Dendritic cell treated with granulocyte-macrophage colony-stimulating factor and Interleukin-4, amounts not matched to agents 40 ng/mL and 50 ng/mL, for 4 days (primary cell): ENCODE measurements around the gene KLHL34.

Source experiments
- H3K27ac Mint-ChIP-seq: one replicate; pipeline ENCODE4 v1.8.0; 2022; ENCODE audit warnings: mild to moderate bottlenecking, mixed read lengths
- H3K27me3 Mint-ChIP-seq: one replicate; pipeline ENCODE4 v1.8.0; 2022; ENCODE audit warnings: mild to moderate bottlenecking, mixed read lengths
- H3K36me3 Mint-ChIP-seq: one replicate; pipeline ENCODE4 v1.8.0; 2022; ENCODE audit warnings: low read depth, mixed read lengths
- H3K4me1 Mint-ChIP-seq: one replicate; pipeline ENCODE4 v1.8.0; 2022; ENCODE audit warnings: low read depth, mixed read lengths
- H3K4me3 Mint-ChIP-seq: one replicate; pipeline ENCODE4 v1.8.0; 2022; ENCODE audit warnings: mild to moderate bottlenecking, moderate library complexity, mixed read lengths
- H3K9me3 Mint-ChIP-seq: one replicate; pipeline ENCODE4 v1.8.0; 2022; ENCODE audit warnings: mixed read lengths
- intact Hi-C: fragments of 100-400 bp; cut with micrococcal nuclease; formaldehyde crosslinking; loops from one replicate; pipeline ENCODE4 v1.15.0; 2022

Gene KLHL34

DNA sequence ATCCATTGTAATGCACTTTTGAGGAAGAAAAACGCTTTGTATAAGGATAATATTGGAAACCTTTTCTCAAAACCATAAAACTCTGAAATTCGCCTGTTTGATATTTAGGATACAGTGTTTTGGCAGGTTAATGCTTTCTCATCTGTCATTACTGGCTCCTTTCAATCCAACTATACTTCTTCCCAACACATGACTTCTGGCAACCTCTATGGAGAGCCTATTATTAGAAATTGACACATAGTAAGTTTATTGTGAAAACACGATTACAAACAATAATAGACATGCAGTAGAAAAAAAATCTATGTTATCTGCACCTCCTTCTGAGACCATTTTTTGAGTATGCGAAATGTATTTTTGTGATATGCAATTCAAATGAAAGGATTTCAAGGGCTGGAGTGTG is 4.6 kb upstream of the KLHL34 start:
- no peaks in the 10 kb centered on the region for H3K36me3 Mint-ChIP-seq
- intact Hi-C loops, result no loop called here
- H3K4me3 Mint-ChIP-seq, result no peak overlapping the region
- peaks cover 22% of the 10 kb centered on the region for H3K27me3 Mint-ChIP-seq
- no peaks in the 10 kb centered on the region for H3K4me1 Mint-ChIP-seq
- no peak overlapping the region for H3K27ac Mint-ChIP-seq
- H3K9me3 Mint-ChIP-seq, result no peaks in the 10 kb centered on the region

DNA sequence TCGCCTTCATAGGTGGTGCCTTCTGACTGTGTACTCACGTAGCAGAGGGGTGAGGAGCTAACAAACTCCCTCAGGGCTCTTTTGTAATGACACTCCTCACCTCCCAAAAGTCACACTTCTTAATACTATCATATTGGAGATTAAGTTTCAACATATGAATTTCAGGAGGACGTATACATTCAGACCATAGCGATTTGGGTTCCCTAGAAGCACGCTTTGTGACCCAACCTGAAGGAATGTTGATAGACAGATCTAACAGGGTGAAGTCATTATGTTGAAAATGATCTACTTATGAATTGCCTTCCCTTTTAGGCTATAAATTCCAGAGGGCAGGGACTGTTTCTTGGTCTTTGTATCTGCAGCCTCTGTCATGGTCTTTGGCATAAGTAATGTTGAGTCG is 3.2 kb upstream of the KLHL34 start:
- Mint-ChIP-seq H3K4me1 (no peaks in the 10 kb centered on the region), H3K9me3 (no peaks in the 10 kb centered on the region), H3K36me3 (no peaks in the 10 kb centered on the region), H3K4me3 (no peak overlapping the region), H3K27ac (no peak overlapping the region), H3K27me3 (peaks cover 36% of the 10 kb centered on the region)
- intact Hi-C loops, result no loop called here

DNA sequence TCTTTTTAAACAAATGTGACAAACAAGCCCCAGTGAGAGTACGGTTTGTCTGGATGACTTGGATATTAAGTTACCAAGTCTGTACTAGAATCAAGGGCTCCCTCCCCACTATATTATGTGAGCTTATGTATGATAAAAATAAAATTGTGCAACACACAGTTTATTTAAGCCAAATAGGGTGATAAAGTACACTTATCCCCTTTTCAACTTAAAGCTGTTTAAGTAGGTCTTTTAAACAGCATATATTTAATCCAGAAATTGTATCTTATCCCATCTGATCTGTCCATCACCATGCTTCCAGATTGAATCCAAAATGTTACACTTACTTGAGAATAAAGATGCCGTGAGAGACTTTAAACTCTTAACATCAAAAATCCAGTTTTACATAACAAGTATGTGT is 2.0 kb upstream of the KLHL34 start:
- no peaks in the 10 kb centered on the region for H3K9me3 Mint-ChIP-seq
- H3K36me3 Mint-ChIP-seq, result no peaks in the 10 kb centered on the region
- peaks cover 45% of the 10 kb centered on the region for H3K27me3 Mint-ChIP-seq
- intact Hi-C loops, result no loop called here
- no peak overlapping the region for H3K27ac Mint-ChIP-seq
- no peaks in the 10 kb centered on the region for H3K4me1 Mint-ChIP-seq
- no peak overlapping the region for H3K4me3 Mint-ChIP-seq

DNA sequence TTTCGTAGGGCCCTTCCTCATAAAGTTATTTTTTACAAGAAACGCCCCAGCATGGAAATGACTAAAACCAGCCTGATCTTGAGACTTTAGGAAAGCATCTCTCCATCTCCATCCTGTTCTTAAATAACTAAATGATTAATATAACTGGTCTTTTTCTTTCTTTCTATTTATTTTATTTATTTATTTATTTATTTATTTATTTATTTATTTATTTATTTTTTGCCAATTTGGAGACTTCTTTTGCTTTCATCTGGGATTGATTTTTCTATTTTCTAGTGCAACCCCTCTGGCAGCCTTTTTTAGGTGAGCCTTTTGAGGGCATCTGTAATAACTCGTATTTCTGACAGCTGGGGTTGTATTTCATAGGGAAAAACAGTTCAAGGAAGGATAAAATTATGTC is 1.2 kb upstream of the KLHL34 start:
- intact Hi-C loops, result no loop called here
- H3K36me3 Mint-ChIP-seq, result no peaks in the 10 kb centered on the region
- H3K27me3 Mint-ChIP-seq, result peaks cover 44% of the 10 kb centered on the region
- no peaks in the 10 kb centered on the region for H3K4me1 Mint-ChIP-seq
- no peak overlapping the region for H3K27ac Mint-ChIP-seq
- H3K4me3 Mint-ChIP-seq, result no peak overlapping the region
- H3K9me3 Mint-ChIP-seq, result no peaks in the 10 kb centered on the region

DNA sequence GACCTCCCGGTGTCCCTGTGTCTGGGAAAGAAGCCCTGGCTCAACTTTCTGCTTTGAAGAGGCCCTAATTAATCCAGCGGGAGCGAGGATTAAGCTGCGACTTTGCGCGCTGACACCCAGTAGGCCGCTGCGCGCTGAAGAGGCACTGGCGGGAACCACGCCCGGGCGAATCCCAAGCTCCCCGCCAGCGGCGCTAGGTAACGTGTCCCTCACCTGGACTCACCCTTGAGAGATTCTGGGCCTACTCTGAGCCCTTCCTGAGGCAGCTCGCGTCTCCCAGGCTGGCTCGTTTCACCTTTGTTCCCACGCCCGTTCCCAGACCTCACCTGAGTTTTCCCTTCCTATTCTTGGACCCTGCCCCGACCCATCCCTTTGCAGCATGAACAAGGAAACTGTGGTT is 616 bp upstream of the KLHL34 start:
- intact Hi-C loops, result no loop called here
- H3K9me3 Mint-ChIP-seq, result no peaks in the 10 kb centered on the region
- no peak overlapping the region for H3K4me3 Mint-ChIP-seq
- H3K27ac Mint-ChIP-seq, result no peak overlapping the region
- no peaks in the 10 kb centered on the region for H3K4me1 Mint-ChIP-seq
- H3K36me3 Mint-ChIP-seq, result no peaks in the 10 kb centered on the region
- H3K27me3 Mint-ChIP-seq, result peaks cover 44% of the 10 kb centered on the region

DNA sequence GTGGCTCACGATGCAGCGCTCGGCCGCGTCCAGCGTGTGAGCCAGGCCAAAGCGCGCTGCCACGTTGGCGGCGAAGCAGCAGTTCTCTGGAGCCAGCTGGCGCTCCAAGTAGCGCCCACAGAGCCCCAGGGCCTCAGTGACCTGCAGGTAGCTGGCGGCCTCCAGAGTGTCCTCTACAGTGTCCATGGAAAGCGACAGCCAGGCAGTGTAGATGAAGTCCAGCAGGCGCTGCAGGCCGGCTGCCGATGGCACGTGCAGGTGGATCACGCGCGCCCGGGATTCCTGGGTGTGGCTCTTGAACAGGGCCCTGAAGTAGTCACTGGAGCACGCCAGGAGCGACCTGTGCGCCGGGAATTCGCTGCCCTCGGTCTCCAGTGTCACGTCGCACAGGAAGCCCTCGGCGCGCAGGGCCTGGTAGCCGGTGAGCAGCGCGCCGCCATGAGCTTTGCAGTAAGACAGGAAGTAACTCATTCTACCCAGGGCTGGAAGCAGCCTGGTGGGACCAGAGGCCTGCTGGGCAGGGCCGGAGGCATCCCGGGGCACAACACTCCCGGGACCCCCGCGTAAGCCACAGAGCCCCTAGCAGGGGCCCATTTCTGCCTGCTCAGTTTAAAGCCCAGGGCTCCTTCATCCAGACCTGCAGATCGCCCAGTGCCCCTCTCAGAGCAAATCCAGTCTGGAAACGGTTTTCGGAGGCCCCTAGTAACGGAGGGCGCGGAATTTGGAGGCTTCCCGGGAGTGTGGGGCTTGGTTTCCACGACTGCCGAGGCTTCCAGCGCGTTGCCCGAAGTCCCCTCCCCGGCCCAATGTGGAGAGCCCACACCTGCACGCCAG is 595 bp downstream of the KLHL34 start:
- Mint-ChIP-seq H3K36me3 (no peaks in the 10 kb centered on the region), H3K27ac (no peak overlapping the region), H3K27me3 (peaks cover 44% of the 10 kb centered on the region), H3K4me3 (no peak overlapping the region), H3K4me1 (no peaks in the 10 kb centered on the region), H3K9me3 (no peaks in the 10 kb centered on the region)
- intact Hi-C loops, result no loop called here

DNA sequence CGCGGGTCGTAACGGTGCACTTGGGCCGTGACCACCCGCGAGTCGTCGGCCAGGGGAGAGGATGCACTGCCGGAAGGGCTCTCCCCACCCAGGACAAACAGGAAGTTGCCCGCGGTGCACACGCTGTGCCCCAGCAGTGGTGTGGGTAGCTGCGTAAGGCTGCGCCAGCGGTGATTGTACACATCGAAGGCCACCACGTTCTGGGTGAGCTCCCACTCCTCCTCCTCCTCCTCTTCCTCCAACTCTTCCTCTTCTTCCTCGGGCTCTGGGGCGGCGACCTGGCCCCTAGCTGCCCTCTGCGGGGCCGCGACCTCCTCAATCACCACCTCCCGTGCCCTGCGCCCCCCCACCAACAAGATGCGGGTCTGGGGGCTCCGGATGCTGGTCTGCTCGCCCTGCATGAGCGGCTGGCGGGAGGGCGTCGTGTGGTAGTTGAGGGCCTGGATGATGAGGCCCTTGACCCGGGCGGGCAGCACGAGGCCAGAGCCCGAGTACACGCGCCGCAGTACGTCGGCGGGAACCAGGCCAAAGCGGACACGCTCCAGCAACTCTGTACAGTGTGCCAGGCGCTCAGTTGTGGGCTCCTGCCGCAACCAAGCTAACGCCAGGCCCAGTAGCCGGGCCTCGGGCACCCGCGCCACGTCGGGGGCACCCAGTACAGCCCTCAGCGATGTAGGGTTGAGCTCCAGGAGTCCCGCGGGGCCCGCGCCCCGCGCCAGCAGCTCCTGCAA is 1.4 kb downstream of the KLHL34 start:
- Mint-ChIP-seq H3K4me3 (no peak overlapping the region), H3K36me3 (no peaks in the 10 kb centered on the region), H3K4me1 (no peaks in the 10 kb centered on the region), H3K27me3 (peaks cover 40% of the 10 kb centered on the region), H3K27ac (no peak overlapping the region), H3K9me3 (no peaks in the 10 kb centered on the region)
- intact Hi-C loops, result no loop called here

DNA sequence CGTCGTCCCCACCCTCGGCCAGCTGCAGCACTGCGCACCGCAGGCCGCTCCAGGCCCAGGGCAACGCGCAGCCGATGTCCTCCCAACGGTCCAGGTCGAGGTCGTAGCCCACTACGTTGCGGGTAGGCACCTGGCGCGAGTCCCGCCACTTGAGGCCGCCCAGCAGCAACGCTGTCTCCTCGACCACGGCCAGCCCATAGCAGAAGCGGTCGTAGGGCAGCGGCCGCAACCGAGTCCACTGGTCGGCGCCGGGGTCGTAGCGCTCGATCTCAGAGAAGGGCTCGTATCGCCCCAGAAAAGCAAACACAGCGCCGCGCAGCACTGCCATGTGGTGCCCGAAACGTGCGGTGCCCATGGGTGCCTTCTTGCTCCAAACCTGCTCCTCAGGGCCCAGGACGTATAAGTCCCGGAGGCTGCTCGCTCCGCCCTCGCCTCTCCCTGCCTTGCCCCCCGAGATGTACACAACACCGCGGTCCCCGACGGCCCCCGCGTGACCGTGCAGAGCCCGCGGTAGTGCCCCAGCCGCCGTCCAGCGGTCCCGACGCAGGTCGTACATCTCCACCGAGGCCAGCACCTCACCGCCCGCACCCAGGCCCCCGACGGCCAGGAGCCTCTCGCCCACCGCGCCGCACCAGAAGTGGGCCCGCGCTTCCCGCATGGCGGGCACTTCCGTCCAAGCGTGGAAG is 2.1 kb downstream of the KLHL34 start:
- Mint-ChIP-seq H3K27me3 (peaks cover 39% of the 10 kb centered on the region), H3K27ac (no peak overlapping the region), H3K36me3 (no peaks in the 10 kb centered on the region)

DNA sequence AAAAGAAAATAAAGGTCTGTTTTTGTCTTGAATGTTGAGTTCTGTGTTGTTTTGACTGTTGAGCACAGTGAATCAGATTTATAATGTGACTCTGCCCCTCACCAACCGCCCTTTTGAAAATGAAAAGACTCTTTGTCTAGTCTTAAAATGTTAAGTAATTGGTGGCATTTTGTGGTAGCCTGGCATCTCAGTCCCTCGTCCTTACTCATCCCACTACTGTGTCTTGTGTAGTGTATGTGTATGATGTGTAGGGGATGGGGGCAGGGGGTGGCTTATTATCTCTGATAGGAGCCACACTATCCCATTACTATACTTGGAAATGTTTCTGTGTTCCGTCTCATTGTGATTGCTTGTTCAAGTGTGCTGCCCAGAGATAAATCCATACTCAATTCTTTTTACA is 12.2 kb downstream of the KLHL34 start:
- H3K36me3 Mint-ChIP-seq, result no peaks in the 10 kb centered on the region
- intact Hi-C loops, result no loop called here
- no peaks in the 10 kb centered on the region for H3K27me3 Mint-ChIP-seq
- H3K9me3 Mint-ChIP-seq, result no peaks in the 10 kb centered on the region
- no peak overlapping the region for H3K4me3 Mint-ChIP-seq
- no peaks in the 10 kb centered on the region for H3K4me1 Mint-ChIP-seq
- H3K27ac Mint-ChIP-seq, result no peak overlapping the region

More for the DNA sequence above, 2.1 kb downstream of the KLHL34 start:
- Mint-ChIP-seq H3K4me3 (no peak overlapping the region), H3K9me3 (no peaks in the 10 kb centered on the region), H3K4me1 (no peaks in the 10 kb centered on the region)
- intact Hi-C loops, result no loop called here

DNA sequence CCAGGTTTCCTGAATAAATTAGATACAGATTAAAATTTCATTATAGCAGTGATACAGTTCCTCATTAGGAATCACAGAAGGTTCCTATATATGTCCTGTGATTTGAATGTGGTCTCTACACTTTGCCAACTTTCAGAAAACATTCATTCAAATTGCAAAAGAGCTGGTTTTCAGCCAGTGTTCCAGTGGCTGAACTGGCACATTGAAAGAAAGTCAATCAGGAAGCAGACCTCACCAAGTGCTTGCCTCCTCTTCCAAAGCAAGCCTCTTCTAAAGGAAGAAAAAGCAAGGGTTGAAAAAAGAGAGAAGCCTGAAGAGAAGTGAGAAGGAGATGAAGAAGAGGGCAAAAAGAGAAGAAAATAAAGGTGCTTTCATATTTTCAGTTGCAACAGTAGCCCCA is 12.7 kb downstream of the KLHL34 start:
- Mint-ChIP-seq H3K4me3 (no peak overlapping the region), H3K36me3 (no peaks in the 10 kb centered on the region), H3K9me3 (no peaks in the 10 kb centered on the region), H3K4me1 (no peaks in the 10 kb centered on the region), H3K27ac (no peak overlapping the region), H3K27me3 (no peaks in the 10 kb centered on the region)
- intact Hi-C loops, result no loop called here

DNA sequence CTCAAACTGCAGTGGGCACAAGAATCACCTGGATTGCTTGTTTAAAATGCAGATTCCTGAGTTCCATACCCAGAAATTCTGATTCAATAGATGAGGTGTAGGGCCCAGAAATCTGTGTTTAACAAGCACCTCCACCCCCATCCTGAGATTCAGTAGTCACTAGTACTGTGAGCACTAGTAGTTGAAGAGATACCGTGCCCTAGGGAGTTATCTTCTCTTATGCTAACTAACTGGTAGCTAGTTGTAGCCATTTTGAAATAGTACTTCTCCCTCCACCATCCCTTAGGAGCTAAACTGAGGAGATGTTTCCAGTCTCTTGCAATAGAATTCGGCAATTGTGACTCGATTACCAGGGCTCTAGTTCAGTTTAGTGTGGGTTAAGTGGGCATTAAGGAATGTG is 18.4 kb downstream of the KLHL34 start:
- H3K27ac Mint-ChIP-seq, result no peak overlapping the region
- H3K4me1 Mint-ChIP-seq, result no peaks in the 10 kb centered on the region
- H3K27me3 Mint-ChIP-seq, result no peaks in the 10 kb centered on the region
- no peak overlapping the region for H3K4me3 Mint-ChIP-seq
- intact Hi-C loops, result no loop called here
- no peaks in the 10 kb centered on the region for H3K36me3 Mint-ChIP-seq
- H3K9me3 Mint-ChIP-seq, result no peaks in the 10 kb centered on the region

DNA sequence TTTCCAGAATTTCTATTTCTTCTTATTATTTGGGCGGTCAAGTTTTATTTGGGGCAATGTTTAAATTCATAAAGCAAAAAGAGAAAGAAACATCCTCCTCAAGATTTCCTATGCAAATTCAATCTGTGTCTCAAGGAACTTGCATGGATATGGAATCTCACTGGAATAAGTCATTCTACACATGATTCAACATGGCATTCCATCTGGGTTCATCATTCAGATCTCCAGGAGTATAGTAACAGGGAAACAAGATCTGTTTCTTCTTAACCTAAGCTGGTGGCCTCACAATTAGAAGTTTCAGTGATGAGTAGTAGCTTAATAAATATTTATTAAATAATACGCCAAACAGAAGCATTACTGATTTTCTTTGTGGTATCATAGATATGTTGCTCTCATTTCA is 19.8 kb downstream of the KLHL34 start:
- Mint-ChIP-seq H3K4me1 (no peaks in the 10 kb centered on the region), H3K27ac (no peak overlapping the region), H3K9me3 (no peaks in the 10 kb centered on the region), H3K36me3 (no peaks in the 10 kb centered on the region), H3K27me3 (no peaks in the 10 kb centered on the region), H3K4me3 (no peak overlapping the region)
- intact Hi-C loops, result no loop called here

DNA sequence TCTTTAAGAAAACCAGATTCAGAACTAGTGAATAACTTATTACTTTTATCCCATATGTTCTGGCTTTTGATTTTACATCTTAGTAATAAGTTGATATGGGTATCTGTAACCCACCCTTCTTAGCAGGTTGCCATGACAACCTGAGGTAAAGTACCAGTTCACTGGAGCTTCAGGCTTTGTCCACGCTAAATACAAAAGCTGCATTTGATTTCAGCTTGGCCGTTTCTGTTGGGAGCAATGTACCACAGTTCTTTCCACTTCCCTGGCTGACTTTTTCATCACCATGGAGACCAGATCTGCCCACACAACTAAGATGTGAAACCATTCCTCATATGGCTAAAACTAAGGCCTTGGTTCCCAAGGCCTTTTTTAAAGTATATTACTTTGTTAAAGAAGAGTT is 26.1 kb downstream of the KLHL34 start:
- Mint-ChIP-seq H3K27me3 (no peaks in the 10 kb centered on the region), H3K36me3 (no peaks in the 10 kb centered on the region)

DNA sequence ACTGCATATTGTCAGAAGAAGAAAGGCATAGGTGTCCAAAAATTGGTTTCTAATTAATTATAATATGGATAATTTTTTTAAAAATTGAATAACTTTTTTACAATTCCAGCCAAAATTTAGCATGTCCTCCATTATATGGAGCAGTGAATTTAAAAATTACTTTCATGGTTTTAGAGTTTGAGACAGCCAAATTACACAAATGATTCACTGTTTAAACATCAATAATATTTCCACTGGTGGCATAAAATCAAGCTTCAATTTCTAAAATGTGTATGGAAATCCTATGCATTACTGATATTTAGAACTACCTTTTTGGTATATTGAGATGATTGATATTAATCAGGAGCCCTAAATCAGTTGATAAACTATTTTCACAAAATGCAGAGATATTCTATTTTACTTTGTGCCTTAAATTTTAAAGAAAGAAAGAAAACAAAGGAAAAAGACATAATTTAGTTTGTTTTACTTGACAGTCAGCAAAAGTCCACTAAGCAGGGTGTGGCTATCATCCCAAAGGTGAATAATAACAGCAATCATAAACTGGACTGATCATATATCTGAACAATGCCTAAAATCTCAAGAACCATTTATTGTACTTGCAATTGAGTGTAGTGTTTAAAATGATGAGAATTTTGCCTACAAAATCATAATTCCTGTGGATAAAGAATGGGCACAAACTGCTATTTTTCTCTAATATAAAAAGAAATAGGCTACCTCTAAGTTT is 34.2 kb downstream of the KLHL34 start:
- Mint-ChIP-seq H3K27ac (no peak overlapping the region), H3K36me3 (no peaks in the 10 kb centered on the region), H3K4me1 (no peaks in the 10 kb centered on the region), H3K27me3 (no peaks in the 10 kb centered on the region), H3K4me3 (no peak overlapping the region), H3K9me3 (no peaks in the 10 kb centered on the region)
- intact Hi-C loops, result no loop called here

More for the DNA sequence above, 26.1 kb downstream of the KLHL34 start:
- Mint-ChIP-seq H3K27ac (no peak overlapping the region), H3K9me3 (no peaks in the 10 kb centered on the region), H3K4me1 (no peaks in the 10 kb centered on the region), H3K4me3 (no peak overlapping the region)
- intact Hi-C loops, result no loop called here
